GM18517 (cell line): ENCODE results near the gene STXBP5.

ENCODE experiments used
- ATAC-seq: cut with Tn5 transposase; IDR thresholded peaks from one replicate; pipeline ENCODE4 v1.9.1; 2021; ENCODE audit warnings: mild to moderate bottlenecking, moderate library complexity; ENCODE audit not compliant: unreplicated experiment

Gene STXBP5

GRCh38 chr6:147207837-147208754 is 3.9 kb downstream of the STXBP5 start:
- no peak for ATAC-seq

DNA sequence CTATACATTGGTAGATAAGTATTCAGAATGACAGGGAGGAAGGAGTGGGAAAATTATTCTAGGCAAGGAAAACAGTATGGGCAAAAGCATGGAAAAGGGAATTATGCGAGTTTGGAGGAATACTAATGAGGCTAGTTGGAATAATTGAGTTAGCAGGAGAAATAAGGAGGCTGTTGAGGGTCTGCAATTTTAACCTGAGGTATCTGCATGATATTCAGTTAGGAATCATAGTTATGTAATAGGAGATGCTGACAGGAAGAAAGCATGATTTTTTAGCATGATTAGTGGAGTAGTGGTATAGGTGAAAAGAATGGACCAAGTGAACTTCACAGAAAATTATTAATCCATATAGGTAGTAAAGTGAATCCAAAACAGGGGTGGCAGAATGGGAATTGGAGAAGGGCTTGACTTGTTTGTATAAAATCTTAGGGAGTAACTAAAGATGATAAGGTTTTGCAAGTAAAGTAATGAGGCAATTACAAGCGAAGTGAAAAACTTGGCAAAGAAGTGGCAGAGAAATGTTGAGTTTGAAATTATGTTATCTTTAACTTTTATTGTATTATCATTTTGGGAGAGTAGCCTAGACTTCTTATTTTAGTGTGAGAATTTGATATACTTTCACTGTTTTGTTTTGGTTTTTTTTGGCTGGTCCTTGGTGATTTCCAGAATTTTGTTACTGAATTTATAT is 5.7 kb downstream of the STXBP5 start:
- ATAC-seq, result no peak

GRCh38 chr6:147211349-147211748 is 7.1 kb downstream of the STXBP5 start:
- ATAC-seq, result no peak

GRCh38 chr6:147211831-147212230 is 7.6 kb downstream of the STXBP5 start:
- no peak for ATAC-seq

GRCh38 chr6:147212622-147213021 is 8.4 kb downstream of the STXBP5 start:
- ATAC-seq, result no peak

DNA sequence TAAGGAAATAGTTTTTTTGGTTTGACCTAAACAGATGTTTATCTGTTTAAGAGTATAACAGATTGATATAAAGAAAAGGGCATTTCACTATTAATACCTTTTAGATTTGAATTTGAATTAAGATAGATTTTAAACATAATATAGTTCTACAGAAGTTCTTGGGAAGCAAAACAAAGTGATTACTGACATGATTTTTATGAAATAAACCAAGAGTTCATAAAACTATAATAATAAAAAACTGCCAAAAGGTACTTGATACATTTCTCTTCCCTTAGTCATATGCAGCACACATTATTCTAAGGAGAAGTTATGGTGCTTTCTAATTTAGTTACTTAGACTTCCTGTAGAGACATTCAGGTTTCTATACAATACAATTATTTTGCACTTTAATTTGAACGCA is 9.6 kb downstream of the STXBP5 start:
- ATAC-seq, result no peak

DNA sequence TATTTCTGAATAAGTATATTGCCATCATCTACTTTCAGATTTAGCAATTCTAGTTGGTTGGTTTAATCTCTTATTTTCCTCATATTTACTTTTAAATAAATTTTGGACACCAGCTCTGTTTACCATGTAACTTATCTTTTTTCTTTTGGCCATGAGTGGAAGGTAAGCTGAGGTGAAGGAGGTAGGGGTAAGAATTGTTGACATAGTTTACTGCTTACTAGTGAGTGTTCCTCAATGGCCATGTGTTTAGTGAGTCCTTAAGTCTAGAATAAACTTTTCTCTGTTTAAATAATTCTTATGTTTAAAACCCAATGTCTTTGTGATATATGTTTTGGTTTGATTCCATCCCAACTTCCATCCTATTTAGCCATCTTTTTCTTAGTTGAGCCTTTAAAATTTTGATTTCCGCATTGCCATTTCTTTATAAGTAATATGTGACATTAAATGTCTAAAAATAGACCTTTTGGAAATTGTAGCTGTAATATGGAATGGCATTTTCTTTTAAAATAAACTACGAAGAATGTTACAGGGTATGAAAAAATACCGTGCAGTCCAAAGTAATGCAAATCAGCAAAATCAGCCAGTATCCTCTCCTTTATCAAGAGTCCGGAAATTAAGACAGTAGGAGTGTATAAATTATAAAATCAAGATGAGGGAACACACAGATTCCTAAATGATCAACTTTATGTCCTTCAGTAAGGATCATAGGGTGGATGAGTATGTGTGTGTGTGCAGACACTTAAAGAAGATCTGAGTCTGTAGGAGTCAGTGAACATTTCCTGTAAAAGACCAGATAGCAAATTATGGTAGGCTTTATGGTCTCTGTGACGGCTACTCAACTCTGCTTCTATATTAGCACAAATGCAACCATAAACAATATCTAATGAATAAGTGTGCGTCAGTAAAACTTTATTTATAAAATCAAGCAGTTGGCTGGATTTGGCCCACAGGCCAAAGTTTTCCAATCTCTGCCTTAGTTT is 10.3 kb downstream of the STXBP5 start:
- no peak for ATAC-seq

GRCh38 chr6:147216915-147217314 is 12.7 kb downstream of the STXBP5 start:
- no peak for ATAC-seq

GRCh38 chr6:147217840-147218404 is 13.7 kb downstream of the STXBP5 start:
- ATAC-seq, result no peak

DNA sequence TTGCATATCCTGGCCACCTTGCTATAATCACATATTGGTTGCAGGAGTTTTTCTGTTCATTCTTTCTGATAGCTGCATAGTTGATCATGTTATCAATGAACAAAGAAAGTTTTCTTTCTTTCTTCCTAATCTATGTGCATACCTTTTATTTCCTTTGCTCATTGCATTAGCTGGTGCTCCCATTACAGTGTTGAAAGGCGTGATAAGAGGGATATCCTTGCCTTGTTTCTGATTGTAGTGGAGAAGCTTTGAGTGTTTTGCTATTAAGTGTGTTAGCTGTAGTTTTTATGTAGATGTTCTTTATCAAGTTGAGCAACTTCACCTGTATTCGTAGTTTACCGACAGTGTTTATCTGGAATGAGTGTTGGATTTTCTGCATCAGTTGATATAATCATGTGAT is 14.6 kb downstream of the STXBP5 start:
- no peak for ATAC-seq

DNA sequence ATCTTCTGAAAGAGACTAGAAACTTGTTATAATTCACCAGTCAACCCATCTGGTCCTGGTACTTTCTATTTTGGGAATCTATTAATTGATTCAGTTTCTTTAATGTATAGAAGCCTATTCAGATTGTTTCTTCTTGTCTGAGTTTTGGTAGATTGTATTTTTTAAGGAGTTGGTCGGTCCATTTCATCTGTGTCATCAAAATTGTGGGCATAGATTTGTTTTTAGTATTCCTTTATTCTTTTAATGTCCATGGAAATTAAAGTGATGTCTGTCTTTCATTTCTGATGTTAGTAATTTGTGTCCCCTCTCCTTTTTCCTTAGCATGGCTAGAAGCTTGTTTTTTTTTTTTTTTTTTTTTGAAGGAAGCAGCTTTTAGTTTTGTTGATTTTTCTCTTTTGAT is 15.2 kb downstream of the STXBP5 start:
- no peak for ATAC-seq

GRCh38 chr6:147220345-147220744 is 16.1 kb downstream of the STXBP5 start:
- ATAC-seq, result no peak

DNA sequence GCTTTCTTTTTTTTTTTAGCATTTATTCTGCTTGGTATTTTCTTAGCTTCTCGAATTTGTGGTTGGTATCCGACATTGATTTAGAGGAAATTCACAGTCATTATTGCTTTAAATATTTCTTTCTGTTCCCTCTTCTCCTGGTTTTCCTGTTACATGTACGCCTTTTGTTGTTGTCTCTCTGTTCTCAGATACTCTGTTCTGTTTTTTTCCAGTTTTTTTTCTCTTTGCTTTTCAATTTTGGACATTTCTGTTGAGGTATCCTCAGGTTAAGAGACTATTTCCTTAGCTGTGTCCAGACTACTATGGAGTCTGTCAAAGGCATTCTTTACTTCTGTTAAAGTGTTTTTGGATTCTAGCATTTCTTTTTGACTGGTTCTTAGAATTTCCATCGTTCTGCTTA is 17.5 kb downstream of the STXBP5 start:
- no peak for ATAC-seq

DNA sequence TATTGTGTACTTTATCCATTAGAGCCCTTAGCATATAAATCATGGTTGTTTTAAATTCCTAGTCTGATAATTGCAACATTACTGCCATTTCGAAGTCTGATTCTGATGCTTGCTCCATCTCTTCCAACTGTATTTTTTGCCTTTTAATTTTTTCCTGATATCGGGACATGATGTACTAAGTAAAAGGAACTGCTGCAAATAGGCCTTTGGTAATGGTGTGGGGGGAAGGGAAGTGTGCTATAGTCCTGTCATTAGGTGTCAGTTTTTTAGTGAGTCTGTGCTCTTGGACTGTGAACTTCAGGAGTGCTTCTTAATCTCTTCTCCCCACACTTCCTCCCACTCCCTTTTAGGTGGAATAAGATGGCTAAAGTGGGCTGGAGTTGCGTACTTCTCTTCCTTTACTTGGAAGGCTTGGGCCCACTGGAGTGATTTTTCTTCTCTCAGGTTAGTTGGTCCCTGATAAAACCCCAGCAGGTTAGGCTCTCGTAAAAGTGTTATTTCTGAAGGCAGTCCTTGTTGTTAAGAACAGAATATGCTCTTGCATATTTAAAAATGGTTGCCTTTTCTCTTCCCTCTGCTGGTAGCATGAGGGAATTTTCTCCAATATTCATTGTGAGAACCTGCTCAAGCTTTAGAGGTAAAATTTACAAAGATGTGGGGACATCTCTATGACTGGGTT is 18.1 kb downstream of the STXBP5 start:
- no peak for ATAC-seq

DNA sequence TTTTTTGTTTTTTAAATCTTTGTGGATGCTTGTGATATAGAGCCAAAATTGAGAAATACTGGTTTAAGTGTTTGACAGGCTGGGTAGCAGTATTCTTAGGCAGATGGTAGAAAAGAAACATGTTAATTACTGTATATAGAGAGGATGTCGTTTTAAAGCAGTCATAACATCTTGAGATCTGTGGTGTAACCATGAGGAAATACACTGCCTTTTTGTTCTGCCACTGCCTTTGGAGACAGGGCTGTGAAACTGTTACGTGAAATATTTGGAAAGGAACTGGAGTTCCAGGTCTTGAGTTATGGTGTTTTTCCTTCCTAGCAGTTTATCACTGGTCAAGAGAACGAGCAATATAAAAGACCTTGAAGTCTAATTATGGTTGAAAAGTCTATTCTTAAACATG is 19.5 kb downstream of the STXBP5 start:
- ATAC-seq, result no peak

DNA sequence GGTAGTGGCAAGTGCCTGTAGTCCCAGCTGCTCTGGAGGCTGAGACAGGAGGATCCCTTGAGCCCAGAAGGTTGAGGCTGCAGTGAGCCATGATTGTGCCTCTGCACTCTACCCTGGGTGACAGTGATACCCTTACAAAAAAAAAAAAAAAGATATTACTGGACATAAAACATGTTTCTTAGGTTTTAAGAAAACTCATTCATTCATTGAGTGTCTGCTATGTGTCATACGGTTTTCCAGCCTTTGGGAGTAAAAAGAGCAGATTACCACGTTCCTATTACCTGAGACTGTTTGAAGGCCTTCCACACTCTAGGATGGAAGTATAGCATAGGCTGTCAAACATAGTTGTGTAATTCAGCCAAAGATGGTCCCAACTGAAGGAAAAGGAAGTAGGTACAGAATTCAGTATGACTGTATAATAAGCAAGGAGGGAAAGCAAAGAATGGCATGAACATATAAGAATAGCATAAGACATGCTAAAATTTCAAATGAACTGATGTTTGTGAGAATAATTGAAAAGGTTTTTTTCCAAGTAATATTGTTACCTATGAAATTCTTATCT is 22.0 kb downstream of the STXBP5 start:
- ATAC-seq, result no peak

GRCh38 chr6:147226877-147227276 is 22.7 kb downstream of the STXBP5 start:
- no peak for ATAC-seq

- ATAC-seq, result no peak
Observed at GRCh38 chr6:147227770-147228320, 23.6 kb downstream of the STXBP5 start.

GRCh38 chr6:147231589-147231988 is 27.4 kb downstream of the STXBP5 start:
- ATAC-seq, result no peak

- ATAC-seq, result no peak
Observed at GRCh38 chr6:147234685-147235084, 30.5 kb downstream of the STXBP5 start.
